Esophagus squamous epithelium (tissue), 5 donors: ENCODE measurements around the gene ZNF41. TPM values are rescaled to one million over a fixed set of nuclear protein-coding genes. Genes with fewer than 3 reads are reported as not detected.

Experiments used
- DNase-seq: peaks from one replicate; lab custom pipeline; 2025; lab: John Stamatoyannopoulos, UW
- H3K27ac ChIP-seq, 4 donors: fragments of 200-600 bp; sonication (generic); one replicate each; pipeline ENCODE4 v1.5.1; 2016 to 2019; ENCODE audit warnings: mild to moderate bottlenecking in 1 of 4
- H3K27me3 ChIP-seq, 4 donors: fragments of 200-600 bp; sonication (generic); 1 replicate in 3 of 4; 2 replicates in 1 of 4; pipeline versions ENCODE4 v1.5.1 to v1.6.0; 2017 to 2021; ENCODE audit warnings: antibody characterized with exemption in 1 of 4
- H3K36me3 ChIP-seq, 3 donors: fragments of 200-600 bp; sonication (generic); one replicate each; pipeline ENCODE4 v1.5.1; 2016 to 2019
- H3K4me1 ChIP-seq, 3 donors: fragments of 200-600 bp; sonication (generic); one replicate each; pipeline ENCODE4 v1.5.1; 2017 to 2019
- H3K4me3 ChIP-seq, 4 donors: fragments of 200-600 bp; sonication (generic); 1 replicate in 3 of 4; 2 replicates in 1 of 4; pipeline ENCODE4 v1.5.1; 2016 to 2019; ENCODE audit warnings: mild to moderate bottlenecking in 2 of 4, moderate library complexity in 1 of 4
- H3K9me3 ChIP-seq, 3 donors: fragments of 200-600 bp; sonication (generic); one replicate each; pipeline ENCODE4 v1.5.1; 2016 to 2019
- POLR2A ChIP-seq, 4 donors: fragments of 450-650 bp; IDR thresholded peaks; one replicate each; pipeline ENCODE4 v1.6.1; 2017; ENCODE audit warnings: antibody characterized with exemption in 4 of 4, mild to moderate bottlenecking in 4 of 4, moderate library complexity in 3 of 4
- WGBS, 2 donors: methylation state at CpG; one replicate each; pipeline ENCODE4 v1.1.5; 2018; 5-methylcytosine and 5-hydroxymethylcytosine counted together
- intact Hi-C: fragments of 100-400 bp; cut with DNase I; formaldehyde crosslinking; loops from one replicate; pipeline ENCODE4 v1.15.0; 2022
- total RNA-seq, 4 donors: library from RNA; depleted of rRNA; stranded (reverse); fragments of >200 nt; gene quantifications; one replicate each; pipeline ENCODE4 v1.1.0, GENCODE V29; 2016
- TF ChIP-seq, protein P1 (sequence below), 6 experiments: fragments of 450-650 bp in 4 of 6; fragments of 200-600 bp in 2 of 6; sonication (generic) in 2 of 6; IDR thresholded peaks; one replicate each; pipeline ENCODE4 v1.5.1; 2016 to 2019; ENCODE audit warnings: antibody characterized with exemption in 6 of 6, mild to moderate bottlenecking in 4 of 6, moderate library complexity in 4 of 6
- donor health status: DM: yes; HTN: yes; CAD: no.

ZNF41 gene
- total RNA-seq, 4 donors from 2014 or later: 6.0 to 9.1 (median 7.2) TPM

DNA sequence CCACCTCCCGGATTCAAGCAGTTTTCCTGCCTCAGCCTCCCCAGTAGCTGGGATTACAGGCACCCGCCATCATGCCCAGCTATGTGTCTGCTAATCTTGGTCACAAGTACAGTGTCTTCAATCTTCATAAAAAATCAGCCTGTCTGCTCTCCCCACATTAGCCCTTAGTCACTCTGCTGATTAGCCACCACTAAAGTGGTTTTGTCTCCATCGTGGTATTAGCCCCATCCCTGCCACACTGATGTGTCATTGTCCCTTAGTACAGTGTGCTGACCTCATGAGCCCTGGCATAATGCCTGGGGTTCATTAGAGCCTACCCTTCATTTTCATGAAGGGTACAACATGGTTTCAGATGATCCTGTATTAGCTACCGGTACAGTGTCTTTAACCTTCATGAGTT lies 62.8 kb downstream of the ZNF41 start:
- DNase-seq: no peak
- TF ChIP-seq, protein P1, sequence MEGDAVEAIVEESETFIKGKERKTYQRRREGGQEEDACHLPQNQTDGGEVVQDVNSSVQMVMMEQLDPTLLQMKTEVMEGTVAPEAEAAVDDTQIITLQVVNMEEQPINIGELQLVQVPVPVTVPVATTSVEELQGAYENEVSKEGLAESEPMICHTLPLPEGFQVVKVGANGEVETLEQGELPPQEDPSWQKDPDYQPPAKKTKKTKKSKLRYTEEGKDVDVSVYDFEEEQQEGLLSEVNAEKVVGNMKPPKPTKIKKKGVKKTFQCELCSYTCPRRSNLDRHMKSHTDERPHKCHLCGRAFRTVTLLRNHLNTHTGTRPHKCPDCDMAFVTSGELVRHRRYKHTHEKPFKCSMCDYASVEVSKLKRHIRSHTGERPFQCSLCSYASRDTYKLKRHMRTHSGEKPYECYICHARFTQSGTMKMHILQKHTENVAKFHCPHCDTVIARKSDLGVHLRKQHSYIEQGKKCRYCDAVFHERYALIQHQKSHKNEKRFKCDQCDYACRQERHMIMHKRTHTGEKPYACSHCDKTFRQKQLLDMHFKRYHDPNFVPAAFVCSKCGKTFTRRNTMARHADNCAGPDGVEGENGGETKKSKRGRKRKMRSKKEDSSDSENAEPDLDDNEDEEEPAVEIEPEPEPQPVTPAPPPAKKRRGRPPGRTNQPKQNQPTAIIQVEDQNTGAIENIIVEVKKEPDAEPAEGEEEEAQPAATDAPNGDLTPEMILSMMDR (IDR thresholded peaks at IDR 0.05): no peak
- no peak for TF ChIP-seq POLR2A (IDR thresholded peaks at IDR 0.05)
- H3K4me3 ChIP-seq: no peak overlapping the region
- H3K9me3 ChIP-seq: no peaks in the 10 kb centered on the region
- H3K4me1 ChIP-seq: no peaks in the 10 kb centered on the region
- intact Hi-C loops: no loop called here
- H3K36me3 ChIP-seq: no peaks in the 10 kb centered on the region
- no peaks in the 10 kb centered on the region for H3K27me3 ChIP-seq
- no peak overlapping the region for H3K27ac ChIP-seq
- 82 to 86% methylated on average over 3 to 4 of the region's 4 CpGs for WGBS, 2 donors

DNA sequence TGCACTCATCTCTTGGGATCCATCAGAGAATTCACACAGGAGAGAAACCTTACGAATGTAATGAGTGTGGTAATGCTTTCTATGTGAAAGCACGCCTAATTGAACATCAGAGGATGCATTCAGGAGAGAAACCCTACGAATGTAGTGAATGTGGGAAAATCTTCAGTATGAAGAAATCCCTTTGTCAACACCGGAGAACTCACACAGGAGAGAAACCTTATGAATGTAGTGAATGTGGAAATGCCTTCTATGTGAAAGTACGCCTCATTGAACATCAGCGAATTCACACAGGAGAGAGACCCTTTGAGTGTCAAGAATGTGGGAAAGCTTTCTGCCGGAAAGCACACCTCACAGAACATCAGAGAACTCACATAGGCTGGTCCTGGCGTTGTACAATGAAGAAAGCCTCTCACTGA lies 69.8 kb downstream of the ZNF41 start:
- Histone ChIP-seq H3K4me3 (no peak overlapping the region), H3K9me3 (peaks cover 5 to 40% (median 29%) of the 10 kb centered on the region in 3 donors), H3K4me1 (no peaks in the 10 kb centered on the region), H3K27ac (no peak overlapping the region), H3K27me3 (no peaks in the 10 kb centered on the region), H3K36me3 (no peaks in the 10 kb centered on the region)
- intact Hi-C loops: no loop called here
- DNase-seq: no peak
- TF ChIP-seq POLR2A (IDR thresholded peaks at IDR 0.05): no peak
- TF ChIP-seq, protein P1 (IDR thresholded peaks at IDR 0.05): no peak
- WGBS, 2 donors: 85 to 90% methylated on average over 8 of the region's 8 CpGs

Other genes starting within 250 kb of the ZNF41 start
- under 1 TPM in 2 of 4 donors, not detected in 2; 0.19 to 0.35 TPM for gene ZNF157, start 112.6 kb downstream of the ZNF41 start, total RNA-seq
- gene ARAF, start 78.0 kb upstream of the ZNF41 start, total RNA-seq: 10 to 100 TPM; 19.8 to 37.4 (median 24.0) TPM
- gene TIMP1, start 99.2 kb upstream of the ZNF41 start, total RNA-seq: 10 to 100 TPM; 10.9 to 90.6 (median 36.7) TPM
- gene SYN1, start 136.6 kb upstream of the ZNF41 start, total RNA-seq: under 1 TPM in 1 of 4 donors, not detected in 3; 0.31 TPM
- gene CFP, start 146.7 kb upstream of the ZNF41 start, total RNA-seq: 1 to 10 TPM in 3 of 4 donors, under 1 TPM in 1; 0.83 to 3.8 (median 1.9) TPM
- gene ELK1, start 167.3 kb upstream of the ZNF41 start, total RNA-seq: 10 to 100 TPM; 11.4 to 22.6 (median 15.9) TPM
- gene UXT, start 176.0 kb upstream of the ZNF41 start, total RNA-seq: 100 to 1,000 TPM in 2 of 4 donors, 10 to 100 TPM in 2; 44.1 to 128 (median 87.8) TPM